Embryonic facial prominence (tissue), 1 donor: Measurements from ENCODE around the gene ERI2.
A peak's percentile ranks its signal among the peaks of the same experiment; 100 is the strongest.
"Not testable (repeated sequence)": the region's sequence is repeated elsewhere in the genome, so short reads cannot be mapped to it uniquely, and the experiment has no call there.

ENCODE experiments used
- DNase-seq: peaks from one replicate; pipeline ENCODE4 v3.0.0-alpha.2; 2016; ENCODE audit errors: extremely low spot score

The ERI2 gene

DNA sequence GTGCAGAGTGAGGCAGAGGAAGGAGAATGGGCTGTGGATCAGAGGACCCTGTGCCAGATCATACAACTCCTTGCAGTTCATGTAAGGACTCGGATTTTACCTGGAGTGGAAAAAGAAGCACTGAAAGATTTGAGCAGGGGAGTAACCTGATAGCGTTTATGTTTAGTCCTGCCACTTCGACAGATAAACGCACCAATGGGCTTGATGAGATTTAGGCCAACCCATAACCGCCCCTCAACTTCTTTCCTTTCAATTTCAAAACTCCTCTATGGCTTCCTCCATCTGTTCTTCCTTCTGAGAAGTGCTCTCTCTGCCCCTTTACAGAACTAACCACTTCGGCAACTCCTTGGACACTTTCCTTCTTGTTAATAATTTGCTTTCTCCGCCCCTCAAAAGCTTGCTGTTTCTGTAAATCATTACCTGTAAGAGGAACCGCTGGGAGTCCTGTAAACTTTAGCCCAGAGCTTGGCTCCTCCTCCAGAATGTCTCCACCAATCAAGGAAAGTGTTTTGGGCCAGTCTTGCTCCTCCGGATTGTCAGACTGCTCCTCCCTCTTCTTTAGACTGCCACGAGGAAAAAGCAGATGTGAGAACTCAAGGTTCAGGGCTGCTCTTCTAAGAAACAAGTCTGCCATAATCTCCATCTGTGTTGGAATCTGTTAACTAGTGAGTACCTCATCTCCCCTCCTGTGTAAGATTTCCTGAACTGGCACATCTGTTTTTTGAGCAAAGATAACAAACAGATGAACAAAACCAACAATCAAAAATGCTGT is 42.6 kb downstream of the ERI2 start, which contains the start of gene ACSM3:
Gene ACSM3, plus strand, starts transcription at position 554 of the 772 bp plus-strand sequence. CDS start 6,021 bp downstream, outside the sequence.
- peak; percentile 62 for DNase-seq

DNA sequence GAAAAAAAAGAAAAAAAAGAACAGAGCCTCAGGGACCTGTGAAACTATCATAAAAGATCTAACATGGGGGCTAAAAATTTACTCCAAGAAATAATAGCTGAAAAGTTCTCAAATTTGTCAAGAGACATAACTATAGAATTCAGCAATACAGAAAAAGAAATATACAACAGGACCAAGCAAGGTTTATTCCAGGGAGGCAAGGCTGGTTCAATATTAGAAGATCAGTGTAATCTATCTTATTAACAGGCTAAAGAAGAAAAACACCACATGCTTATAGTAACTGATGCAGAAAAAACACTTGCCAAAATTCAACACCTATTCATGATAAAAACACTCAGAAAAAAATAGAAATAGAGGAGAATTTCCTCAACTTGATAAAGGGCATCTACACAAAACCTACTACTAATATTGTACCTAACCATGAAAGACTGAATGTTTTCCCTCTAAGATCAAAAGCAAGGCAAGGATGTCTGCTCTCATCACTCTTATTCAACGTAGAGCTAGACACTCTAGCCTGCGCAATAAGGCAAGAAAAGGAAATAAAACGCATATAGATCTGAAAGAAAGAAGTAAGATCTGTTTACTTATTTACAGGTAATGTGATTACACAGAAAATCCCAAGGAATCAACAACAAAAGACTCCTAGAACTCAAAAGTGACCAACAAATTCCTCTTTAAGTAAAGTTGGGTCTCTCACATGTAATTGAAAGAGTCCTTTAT is 43.7 kb downstream of the ERI2 start:
- no peak for DNase-seq

DNA sequence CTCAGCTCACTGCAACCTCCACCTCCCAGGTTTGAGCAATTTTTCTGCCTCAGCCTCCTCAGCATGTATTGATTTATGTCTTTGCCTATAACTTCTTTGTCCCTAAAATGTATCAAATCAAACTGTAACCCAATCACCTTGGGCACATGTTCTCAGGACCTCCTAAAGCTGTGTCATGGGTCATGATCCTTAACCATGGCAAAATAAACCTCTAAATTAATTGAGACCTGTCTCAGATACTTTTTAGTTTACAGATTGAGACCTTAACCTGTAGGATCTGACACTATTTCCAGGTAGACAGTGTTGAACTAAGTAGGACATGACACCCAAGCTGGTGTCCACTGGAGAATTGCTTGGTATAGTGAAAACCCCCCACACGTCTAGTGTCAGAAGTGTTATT is 45.1 kb downstream of the ERI2 start:
- no peak for DNase-seq

DNA sequence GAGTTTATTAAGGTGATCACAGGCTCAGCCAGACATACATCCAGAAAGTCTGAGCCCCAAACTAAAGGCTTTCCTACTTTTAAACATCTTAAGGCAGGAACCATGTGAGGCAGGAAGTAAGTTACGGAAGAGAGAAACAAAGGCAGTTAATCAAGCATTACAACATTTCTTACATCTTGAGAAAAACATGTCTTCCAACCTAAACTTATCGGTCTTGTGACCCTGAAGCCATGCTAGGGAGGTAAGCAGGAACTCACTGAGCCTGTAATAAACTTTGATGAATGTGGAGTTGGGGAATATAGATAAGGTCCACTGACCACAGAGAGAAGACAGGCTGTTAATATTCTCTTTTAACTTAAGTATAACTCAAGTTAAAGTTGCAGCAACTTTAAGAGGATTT is 45.9 kb downstream of the ERI2 start:
- no peak for DNase-seq

DNA sequence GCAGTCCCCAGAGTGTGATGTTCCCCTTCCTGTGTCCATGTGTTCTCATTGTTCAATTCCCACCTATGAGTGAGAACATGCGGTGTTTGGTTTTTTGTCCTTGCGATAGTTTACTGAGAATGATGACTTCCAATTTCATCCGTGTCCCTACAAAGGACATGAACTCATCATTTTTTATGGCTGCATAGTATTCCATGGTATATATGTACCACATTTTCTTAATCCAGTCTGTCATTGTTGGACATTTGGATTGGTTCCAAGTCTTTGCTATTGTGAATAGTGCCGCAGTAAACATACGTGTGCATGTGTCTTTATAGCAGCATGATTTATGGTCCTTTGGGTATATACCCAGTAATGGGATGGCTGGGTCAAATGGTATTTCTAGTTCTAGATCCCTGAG is 50.5 kb downstream of the ERI2 start:
- DNase-seq: not testable (repeated sequence)

DNA sequence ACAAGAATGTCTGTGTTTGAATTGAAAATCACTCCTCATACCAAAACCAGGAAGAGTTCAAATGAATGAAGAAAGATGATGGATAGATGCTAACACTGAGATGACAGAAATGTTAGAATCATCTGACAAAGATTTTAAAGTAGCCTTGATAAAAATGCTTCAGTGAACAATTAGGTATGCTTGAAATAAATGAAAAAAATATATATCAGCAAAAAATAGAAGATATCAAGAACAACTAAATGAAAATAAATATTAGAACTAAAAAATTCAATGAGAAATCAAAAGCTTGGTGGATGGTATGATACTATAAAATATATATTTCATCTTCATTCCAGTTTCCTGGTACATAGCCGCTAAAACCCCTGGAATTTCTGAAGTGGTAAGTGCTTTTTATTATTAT is 51.0 kb downstream of the ERI2 start:
- DNase-seq: no peak

DNA sequence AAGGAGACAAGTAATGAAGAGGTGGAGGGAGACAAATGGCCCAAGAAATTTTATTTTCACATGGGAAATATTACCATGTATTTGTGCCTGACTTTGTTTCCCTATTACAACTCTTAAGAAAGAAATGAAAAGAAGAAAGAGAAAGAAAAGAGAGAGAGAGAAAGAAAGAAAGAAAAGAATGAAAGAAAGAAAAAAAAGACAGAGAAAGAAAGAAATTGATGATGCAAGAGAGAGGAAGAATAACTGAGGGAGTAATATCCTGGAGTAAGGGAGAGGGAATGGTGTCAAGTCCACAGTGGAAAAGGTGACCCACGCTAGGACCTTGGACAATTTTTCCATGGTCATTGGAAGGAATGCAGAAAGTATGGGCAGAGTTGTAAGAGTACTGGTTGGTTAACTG is 52.5 kb downstream of the ERI2 start:
- no peak for DNase-seq

DNA sequence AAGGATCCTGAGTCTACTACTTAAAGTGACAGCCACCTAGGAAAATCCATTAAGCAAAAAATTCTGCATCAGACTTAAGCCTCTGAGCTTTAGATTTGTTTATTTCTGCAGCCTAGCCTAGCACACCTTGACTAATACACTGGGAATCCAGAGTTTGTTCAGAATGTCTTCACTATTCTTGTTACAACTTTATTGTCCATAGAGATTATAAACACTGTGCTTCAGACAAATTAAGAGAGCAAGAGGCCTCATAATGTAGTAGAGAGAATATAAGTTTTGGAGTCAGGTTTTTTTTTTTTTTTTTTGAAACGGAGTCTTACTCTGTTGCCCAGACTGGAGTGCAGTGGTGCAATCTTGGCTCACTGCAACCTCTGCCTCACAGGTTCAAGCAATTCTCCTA is 55.7 kb downstream of the ERI2 start:
- DNase-seq: no peak

DNA sequence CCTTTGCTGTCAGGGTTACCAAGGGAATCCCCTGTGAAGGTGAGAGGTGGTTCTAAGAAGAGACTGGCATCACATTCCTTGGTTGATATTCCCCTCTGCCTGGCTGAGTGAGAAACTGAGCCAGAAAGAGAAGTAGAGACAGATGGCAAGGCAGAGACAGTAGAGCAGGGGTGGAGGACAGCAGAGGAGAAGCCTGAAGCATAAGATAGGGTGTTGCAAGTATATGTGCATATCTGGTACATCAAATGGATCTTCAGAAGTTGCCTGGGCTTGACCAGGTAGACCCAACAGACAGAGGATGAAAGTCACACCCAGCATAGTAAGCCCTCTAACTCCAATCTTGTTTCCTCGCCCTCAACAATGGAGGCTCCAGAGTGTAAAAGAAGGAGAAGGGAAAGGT is 56.8 kb downstream of the ERI2 start:
- DNase-seq: no peak

DNA sequence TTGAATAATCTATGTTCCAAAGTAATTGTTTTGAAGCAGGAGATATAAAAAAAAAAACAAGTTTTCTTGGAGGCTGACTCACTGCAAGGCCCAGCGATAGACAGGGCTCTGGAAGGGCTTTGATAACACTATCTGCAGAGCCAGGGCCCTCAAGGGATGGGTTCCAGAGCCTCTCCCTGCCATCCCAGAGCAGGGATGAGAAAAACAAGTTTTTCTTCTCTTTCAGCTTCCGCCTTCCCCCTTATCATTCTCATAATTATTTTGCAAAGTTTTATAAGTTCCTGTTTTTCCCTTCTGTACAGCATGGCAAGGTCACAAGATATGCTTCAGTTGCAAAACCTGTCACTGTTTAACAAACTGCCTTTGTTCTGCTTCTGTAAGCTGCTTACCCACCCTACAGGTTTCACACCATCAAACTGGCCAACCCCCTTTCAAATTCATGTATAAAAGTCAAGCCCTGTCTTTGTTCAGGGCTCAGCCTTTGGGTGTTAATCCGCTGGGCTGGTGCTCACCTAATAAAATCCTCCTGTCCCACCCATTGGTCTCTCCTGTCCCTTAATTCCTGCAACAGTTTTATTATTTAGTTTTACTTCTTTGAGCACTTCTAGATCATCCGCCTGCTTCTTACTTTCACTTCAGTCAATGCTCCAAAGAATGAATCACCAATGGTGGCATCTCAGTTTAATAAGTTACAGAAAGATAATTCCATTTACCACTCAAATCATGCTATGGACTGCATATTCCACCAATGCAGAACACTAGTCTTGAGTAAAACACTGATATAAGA is 59.0 kb downstream of the ERI2 start:
- no peak for DNase-seq

DNA sequence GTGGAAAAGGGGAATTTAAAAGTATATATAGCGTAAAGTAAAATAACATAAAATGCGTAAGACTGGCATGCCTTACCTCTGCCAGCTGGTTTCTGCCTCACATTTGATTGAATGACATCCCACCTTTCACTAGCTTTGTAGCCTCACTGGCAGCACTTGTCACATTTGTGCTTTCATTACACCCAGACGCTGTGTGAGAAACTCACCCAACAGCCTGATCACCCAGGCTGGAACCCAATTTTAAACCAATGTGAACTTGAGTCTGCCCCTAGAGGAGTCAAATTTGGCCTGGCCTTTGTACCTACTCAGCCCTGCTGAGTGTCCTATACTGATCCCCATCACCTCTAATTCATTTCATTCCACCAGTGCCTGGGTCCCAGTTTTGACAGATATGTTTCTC is 59.8 kb downstream of the ERI2 start:
- DNase-seq: no peak
